GM10266 (cell line): ENCODE data around the gene LRRTM4.

Experiments used
- DNase-seq: peaks from one replicate; pipeline ENCODE4 v3.0.0; 2012; ENCODE audit errors: extremely low spot score
- TF ChIP-seq, protein P1 (sequence below): IDR thresholded peaks from 2 replicates; pipeline ENCODE4 v1.5.1; 2012; ENCODE audit warnings: mild to moderate bottlenecking, low read depth; ENCODE audit not compliant: control insufficient read depth, insufficient read depth; ENCODE audit errors: missing control alignments

The LRRTM4 gene

DNA sequence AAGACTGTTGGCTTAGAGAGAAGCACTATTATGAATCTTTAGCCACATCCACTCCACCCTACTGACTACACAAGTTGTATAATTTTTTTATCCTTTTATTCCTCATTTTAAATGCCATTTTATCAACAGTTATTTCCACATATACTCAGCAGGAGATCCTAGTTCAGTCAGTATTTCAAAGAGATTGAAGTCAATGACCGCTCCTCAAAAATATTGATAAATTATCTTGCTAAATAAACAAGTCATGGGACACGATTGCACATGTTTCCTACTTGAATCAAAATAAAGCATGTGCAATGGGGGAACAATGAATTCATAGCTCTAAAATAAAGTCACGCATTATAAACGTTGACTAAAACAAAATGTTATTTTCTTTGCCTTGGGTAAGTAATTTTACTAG, 496.5 kb downstream of the LRRTM4 start:
- no peak for DNase-seq
- TF ChIP-seq, protein P1, sequence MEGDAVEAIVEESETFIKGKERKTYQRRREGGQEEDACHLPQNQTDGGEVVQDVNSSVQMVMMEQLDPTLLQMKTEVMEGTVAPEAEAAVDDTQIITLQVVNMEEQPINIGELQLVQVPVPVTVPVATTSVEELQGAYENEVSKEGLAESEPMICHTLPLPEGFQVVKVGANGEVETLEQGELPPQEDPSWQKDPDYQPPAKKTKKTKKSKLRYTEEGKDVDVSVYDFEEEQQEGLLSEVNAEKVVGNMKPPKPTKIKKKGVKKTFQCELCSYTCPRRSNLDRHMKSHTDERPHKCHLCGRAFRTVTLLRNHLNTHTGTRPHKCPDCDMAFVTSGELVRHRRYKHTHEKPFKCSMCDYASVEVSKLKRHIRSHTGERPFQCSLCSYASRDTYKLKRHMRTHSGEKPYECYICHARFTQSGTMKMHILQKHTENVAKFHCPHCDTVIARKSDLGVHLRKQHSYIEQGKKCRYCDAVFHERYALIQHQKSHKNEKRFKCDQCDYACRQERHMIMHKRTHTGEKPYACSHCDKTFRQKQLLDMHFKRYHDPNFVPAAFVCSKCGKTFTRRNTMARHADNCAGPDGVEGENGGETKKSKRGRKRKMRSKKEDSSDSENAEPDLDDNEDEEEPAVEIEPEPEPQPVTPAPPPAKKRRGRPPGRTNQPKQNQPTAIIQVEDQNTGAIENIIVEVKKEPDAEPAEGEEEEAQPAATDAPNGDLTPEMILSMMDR = no peak

DNA sequence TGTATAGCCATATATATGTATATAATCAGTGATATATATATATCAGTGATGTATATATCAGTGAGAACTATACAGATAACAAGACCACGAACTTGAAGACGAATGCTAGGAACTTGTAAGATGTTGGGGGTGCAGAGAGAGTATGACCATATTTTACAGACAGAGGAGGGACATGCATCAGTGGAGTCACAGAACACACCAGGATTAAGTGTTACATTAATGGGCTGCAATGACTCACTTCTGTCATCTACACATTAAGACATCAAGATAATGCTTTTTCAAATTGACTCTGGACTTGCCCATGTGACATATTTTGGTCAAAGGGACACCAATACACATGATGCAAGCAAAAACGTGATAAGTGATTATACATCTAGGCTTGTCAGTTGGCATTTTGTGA, 501.0 kb downstream of the LRRTM4 start:
- TF ChIP-seq, protein P1 = no peak
- DNase-seq = no peak

DNA sequence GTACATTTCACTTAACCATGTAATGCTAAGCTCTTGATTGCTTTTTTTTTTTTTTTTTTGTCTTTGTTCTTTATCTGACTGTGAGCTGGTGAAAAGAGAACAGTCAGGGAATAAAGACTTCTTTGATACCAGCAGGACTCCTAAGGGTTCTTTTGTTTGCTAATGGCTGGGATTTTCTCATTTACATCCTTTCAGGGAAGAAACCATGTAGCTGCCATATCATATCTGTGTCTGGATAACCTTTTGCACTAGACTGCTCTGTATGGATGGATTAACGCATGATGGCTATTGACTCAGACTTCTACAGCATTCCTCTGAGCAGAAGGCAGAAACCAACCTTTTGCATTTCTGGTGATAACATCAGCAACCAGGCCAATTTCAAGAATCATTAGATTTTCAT, 504.0 kb downstream of the LRRTM4 start:
- no peak for DNase-seq
- TF ChIP-seq, protein P1 = no peak

DNA sequence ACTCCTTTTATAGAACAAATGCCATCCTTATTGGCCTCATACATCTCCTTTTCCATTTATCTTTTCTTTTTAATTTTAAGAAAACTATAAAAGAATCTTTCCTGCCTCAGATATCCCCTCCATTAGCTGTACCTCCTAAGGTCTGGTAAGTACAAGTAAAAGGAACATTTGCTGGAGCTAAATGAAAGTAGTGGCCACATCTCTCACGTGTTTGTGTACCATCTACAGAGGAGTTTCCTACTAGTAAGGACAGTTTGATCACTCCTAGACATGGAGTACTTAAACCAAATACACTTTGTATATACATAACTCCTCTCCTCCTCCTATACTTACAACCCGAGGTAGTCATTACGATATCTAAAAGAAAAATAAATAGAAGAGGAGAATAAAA, 504.8 kb downstream of the LRRTM4 start:
- TF ChIP-seq, protein P1 = no peak
- no peak for DNase-seq

DNA sequence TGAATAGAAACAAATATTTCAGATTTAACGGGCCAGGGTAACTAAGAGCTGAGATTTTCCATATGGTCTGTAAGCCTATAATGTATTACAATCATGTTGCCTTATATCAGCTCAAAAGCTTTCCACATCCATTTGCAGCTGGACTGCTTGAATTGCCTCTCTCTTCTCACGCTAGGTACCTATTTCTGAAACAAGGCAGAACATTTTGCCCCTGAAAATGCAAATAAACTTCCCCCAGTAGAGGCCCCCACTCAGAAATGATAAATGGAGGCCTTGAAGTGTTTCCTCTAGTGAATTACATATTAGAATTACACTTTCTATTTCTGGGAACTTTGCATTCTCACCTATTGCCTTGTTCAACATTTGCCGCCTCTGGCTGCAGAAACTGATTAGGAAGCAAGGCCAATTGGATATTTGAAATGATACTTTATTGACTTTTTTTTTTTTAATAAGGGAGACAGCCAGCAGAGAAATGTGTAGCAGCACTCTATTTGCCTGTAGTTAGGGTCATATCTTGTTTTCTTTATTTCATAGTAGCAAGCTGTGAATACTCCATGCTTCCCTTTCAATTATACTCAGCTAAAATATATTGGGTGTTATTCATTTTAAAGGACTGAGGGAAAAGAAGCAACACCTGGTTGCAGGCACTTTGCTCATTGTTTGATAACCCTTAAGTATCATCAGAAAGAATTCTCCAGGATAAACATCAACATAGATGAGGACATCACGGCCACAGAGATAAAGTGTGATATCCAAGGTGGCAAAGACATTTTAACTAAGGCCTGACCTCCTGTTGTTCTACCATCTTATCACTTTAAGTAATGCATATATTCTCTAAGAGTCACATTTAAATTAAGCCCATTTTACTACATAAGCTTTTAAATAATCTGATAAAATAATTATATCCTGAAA, 505.5 kb downstream of the LRRTM4 start:
- no peak for DNase-seq
- TF ChIP-seq, protein P1 = no peak

DNA sequence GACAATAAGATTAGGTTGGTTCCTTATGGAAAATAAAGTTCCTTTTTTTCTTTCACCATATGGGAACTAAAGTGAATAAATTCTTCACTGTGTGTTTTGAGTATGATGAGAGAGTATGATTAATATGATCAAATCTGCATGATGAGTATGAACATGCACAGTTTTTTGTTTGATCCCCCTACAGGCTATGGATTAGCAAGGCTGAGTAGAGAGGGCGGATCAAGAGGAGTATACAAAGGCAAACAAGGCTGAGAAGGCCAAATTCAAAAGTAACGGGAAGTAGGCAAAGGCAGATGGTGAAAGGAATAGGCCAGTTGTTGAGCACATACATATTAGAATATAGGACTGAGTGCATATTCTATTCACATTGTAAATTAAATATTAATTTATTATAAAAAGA, 508.2 kb downstream of the LRRTM4 start:
- TF ChIP-seq, protein P1 = no peak
- DNase-seq = no peak

DNA sequence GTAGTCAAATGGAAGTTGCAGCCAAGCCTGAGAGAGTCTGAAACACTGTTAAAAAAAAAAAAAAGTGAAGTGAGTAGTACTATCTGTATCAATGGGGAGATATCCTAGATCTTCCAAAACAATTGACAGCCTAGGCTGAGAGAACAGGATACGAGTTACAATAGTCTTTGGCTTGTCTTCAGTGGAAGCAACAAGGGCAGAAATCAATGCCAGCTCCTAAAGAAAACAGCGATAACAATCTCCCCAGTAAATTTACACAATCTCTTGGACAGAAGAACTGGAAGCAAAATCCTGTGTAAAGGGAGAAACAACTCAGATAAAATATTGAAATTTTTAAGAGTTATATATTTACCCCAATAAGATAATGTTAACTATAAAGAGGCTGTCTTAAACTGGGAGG, 508.7 kb downstream of the LRRTM4 start:
- TF ChIP-seq, protein P1 = no peak

More for the DNA sequence above, 508.7 kb downstream of the LRRTM4 start:
- DNase-seq = no peak
